NCI-H1105 treated with DMSO at 0.1 percent for 48 hours (cell line): ENCODE measurements around the gene CITED2.
"Not testable (repeated sequence)": the region's sequence is repeated elsewhere in the genome, so short reads cannot be mapped to it uniquely, and the experiment has no call there.

ENCODE experiments used
- DNase-seq: peaks from one replicate; lab custom pipeline; 2025; lab: John Stamatoyannopoulos, UW

CITED2 gene

GRCh38 chr6:139374357-139375225 lies at the start of gene CITED2:
CITED2 (minus strand) TSS chr6:139374648; CDS start chr6:139373944, 704 bp downstream.
- peak; percentile 94 for DNase-seq

- no peak for DNase-seq
Observed at GRCh38 chr6:139423037-139423703, 48.7 kb upstream of the CITED2 start.

GRCh38 chr6:139422105-139423036 lies 47.9 kb upstream of the CITED2 start:
- no peak for DNase-seq

GRCh38 chr6:139418481-139419132 lies 44.2 kb upstream of the CITED2 start:
- DNase-seq: no peak

- DNase-seq: no peak
Observed at GRCh38 chr6:139416146-139416545, 41.7 kb upstream of the CITED2 start.

- DNase-seq: no peak
Observed at GRCh38 chr6:139415365-139415764, 40.9 kb upstream of the CITED2 start.

- not testable (repeated sequence) for DNase-seq
Observed at GRCh38 chr6:139412103-139412502, 37.7 kb upstream of the CITED2 start.

- DNase-seq: no peak
Observed at GRCh38 chr6:139409026-139409425, 34.6 kb upstream of the CITED2 start.

GRCh38 chr6:139407718-139408222 lies 33.3 kb upstream of the CITED2 start:
- no peak for DNase-seq

GRCh38 chr6:139406577-139407343 lies 32.3 kb upstream of the CITED2 start:
- DNase-seq: no peak

- no peak for DNase-seq
Observed at GRCh38 chr6:139402876-139403386, 28.5 kb upstream of the CITED2 start.

GRCh38 chr6:139398658-139399057 lies 24.2 kb upstream of the CITED2 start:
- DNase-seq: no peak

- no peak for DNase-seq
Observed at GRCh38 chr6:139395891-139396301, 21.4 kb upstream of the CITED2 start.

- DNase-seq: no peak
Observed at GRCh38 chr6:139395371-139395770, 20.9 kb upstream of the CITED2 start.

GRCh38 chr6:139394027-139394649 lies 19.7 kb upstream of the CITED2 start:
- no peak for DNase-seq

GRCh38 chr6:139392794-139393193 lies 18.3 kb upstream of the CITED2 start:
- no peak for DNase-seq

GRCh38 chr6:139391709-139392108 lies 17.3 kb upstream of the CITED2 start:
- no peak for DNase-seq

- DNase-seq: no peak
Observed at GRCh38 chr6:139390447-139390846, 16.0 kb upstream of the CITED2 start.

- no peak for DNase-seq
Observed at GRCh38 chr6:139388384-139388783, 13.9 kb upstream of the CITED2 start.

GRCh38 chr6:139386404-139386803 lies 12.0 kb upstream of the CITED2 start:
- DNase-seq: no peak
